ENCODE data around the gene SGCG. TPM values are rescaled to one million over a fixed set of nuclear protein-coding genes. Genes with fewer than 3 reads are reported as not detected.

SGCG gene
- total RNA-seq, 1 experiment from 2014 or later = not detected

DNA sequence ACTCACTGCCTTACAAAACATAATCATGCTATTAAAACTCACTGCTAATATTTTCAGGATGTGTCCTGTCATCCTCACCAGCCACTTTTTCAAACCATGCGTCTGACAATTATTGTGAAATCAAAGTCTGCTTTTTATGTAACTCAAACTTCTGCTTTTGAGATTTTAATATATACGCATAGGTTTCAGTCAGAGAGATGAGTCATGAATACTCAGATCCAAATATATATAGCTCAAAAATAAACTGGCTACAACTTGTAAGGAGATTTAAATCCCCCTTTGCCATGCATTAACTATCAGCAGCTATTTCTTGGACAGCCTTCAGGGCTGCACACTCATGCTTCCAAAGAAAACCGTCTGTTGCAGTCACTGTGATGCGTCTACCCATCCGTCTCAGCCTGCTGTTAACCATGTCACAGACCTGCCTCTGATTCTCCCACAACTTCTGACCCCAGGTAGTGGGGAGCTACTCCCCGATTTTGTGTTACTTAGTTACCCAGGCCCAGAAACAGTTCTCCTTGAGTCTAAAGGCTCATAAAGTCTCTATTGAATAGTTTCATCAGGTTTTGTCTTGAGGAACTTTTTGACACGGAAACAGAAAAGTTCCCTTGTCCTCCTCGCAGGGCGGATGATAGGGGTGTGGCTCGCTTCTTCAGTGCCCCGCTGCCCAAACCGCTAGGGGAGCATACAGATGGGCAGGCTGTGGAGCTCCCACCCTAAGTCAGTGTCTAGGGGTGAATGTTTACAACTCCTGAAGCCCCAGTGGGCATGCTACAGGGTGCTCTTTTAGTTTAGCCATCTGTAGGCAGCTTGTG lies 33.8 kb upstream of the SGCG start:
- Histone ChIP-seq H3T11ph (ENCODE audit: low read length) (no peak overlapping the region), H2AK5ac (ENCODE audit: insufficient read length, low read length) (no peak overlapping the region), H3K4ac (ENCODE audit: low read depth, low read length) (no peak overlapping the region), H2BK120ac (ENCODE audit: low read depth, low read length, poor library complexity, severe bottlenecking) (no peak overlapping the region), H2BK15ac (ENCODE audit: low read depth, low read length) (no peak overlapping the region), H2BK12ac (ENCODE audit: insufficient read length, low read depth, low read length) (no peak overlapping the region), H3K56ac (ENCODE audit: insufficient read length, low read depth, low read length) (no peak overlapping the region), H2BK5ac (ENCODE audit: insufficient read length, low read length) (no peak overlapping the region), H3K9me3 (ENCODE audit: control insufficient read depth, low read depth, low read length) (peaks cover 11% of the 10 kb centered on the region), H3K4me1 (ENCODE audit: insufficient read depth, low read length) (no peaks in the 10 kb centered on the region), H3K79me2 (ENCODE audit: insufficient read depth, low read length) (no peaks in the 10 kb centered on the region), H4K8ac (replicated peaks; ENCODE audit: insufficient read length, low read depth, low read length) (no peak overlapping the region), H3K14ac (ENCODE audit: insufficient read depth, low read length) (no peak overlapping the region), H3K18ac (ENCODE audit: insufficient read length, low read depth, low read length) (no peak overlapping the region), H2AFZ (ENCODE audit: low read length) (no peak overlapping the region), H4K20me1 (ENCODE audit: control insufficient read depth, insufficient read depth, insufficient read length) (no peaks in the 10 kb centered on the region), H3K27ac (ENCODE audit: insufficient read length, low read depth, low read length) (no peak overlapping the region), H3K23me2 (ENCODE audit: insufficient read length, low read depth, low read length, poor library complexity, severe bottlenecking) (no peaks in the 10 kb centered on the region), H4K91ac (ENCODE audit: insufficient read length, low read depth, low read length) (no peak overlapping the region), H3K79me1 (ENCODE audit: insufficient read depth, low read depth, low read length, poor library complexity, severe bottlenecking) (no peaks in the 10 kb centered on the region), H3K23ac (ENCODE audit: insufficient read length, low read depth, low read length) (no peak overlapping the region), H3K9ac (ENCODE audit: extremely low read depth, insufficient read length, low read length) (no peak overlapping the region), H2BK20ac (ENCODE audit: low read depth, low read length, poor library complexity, severe bottlenecking) (no peak overlapping the region), H4K5ac (ENCODE audit: insufficient read length, low read depth, low read length) (no peak overlapping the region), H3K4me2 (ENCODE audit: insufficient read depth, insufficient read length, low read length) (no peak overlapping the region), H3K27me3 (ENCODE audit: insufficient read depth, low read length) (no peaks in the 10 kb centered on the region)
- H3K9me3 Mint-ChIP-seq = peaks cover 8 to 16% of the 10 kb centered on the region in 2 experiments
- peaks cover 0 to 12% (median 6%) of the 10 kb centered on the region in 3 experiments; a peak in 2 of 7 replicates for H3K36me3 Mint-ChIP-seq (ENCODE audit: insufficient read depth in 1 of 3, low read depth in 3 of 3)
- no peak overlapping the region for H3K4me3 Mint-ChIP-seq
- H3K4me1 Mint-ChIP-seq = peaks cover 2 to 3% of the 10 kb centered on the region in 2 experiments; a peak in 1 of 4 replicates
- H3K27ac Mint-ChIP-seq = no peak overlapping the region; a peak in 1 of 7 replicates
- TF ChIP-seq, protein P1, sequence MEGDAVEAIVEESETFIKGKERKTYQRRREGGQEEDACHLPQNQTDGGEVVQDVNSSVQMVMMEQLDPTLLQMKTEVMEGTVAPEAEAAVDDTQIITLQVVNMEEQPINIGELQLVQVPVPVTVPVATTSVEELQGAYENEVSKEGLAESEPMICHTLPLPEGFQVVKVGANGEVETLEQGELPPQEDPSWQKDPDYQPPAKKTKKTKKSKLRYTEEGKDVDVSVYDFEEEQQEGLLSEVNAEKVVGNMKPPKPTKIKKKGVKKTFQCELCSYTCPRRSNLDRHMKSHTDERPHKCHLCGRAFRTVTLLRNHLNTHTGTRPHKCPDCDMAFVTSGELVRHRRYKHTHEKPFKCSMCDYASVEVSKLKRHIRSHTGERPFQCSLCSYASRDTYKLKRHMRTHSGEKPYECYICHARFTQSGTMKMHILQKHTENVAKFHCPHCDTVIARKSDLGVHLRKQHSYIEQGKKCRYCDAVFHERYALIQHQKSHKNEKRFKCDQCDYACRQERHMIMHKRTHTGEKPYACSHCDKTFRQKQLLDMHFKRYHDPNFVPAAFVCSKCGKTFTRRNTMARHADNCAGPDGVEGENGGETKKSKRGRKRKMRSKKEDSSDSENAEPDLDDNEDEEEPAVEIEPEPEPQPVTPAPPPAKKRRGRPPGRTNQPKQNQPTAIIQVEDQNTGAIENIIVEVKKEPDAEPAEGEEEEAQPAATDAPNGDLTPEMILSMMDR (conservative IDR thresholded peaks at IDR 0.05) = no peak
- DNase-seq = no peak
- H3K27me3 Mint-ChIP-seq (ENCODE audit: low read depth) = no peaks in the 10 kb centered on the region
- WGBS (ENCODE audit: extremely low coverage, insufficient read length, low lambda C conversion rate) = no CpG with 5 or more reads among the region's 12 CpGs

Data from H9 (cell line).